ENCODE results near the gene DLGAP4. TPM values are rescaled to one million over a fixed set of nuclear protein-coding genes. Genes with fewer than 3 reads are reported as not detected.

The DLGAP4 gene
- total and polyA plus RNA-seq, 2 of the 8 experiments (the other 6 are each of a cell fraction or from before 2014, with no cell fraction given): 41.2 to 57.2 TPM

DNA sequence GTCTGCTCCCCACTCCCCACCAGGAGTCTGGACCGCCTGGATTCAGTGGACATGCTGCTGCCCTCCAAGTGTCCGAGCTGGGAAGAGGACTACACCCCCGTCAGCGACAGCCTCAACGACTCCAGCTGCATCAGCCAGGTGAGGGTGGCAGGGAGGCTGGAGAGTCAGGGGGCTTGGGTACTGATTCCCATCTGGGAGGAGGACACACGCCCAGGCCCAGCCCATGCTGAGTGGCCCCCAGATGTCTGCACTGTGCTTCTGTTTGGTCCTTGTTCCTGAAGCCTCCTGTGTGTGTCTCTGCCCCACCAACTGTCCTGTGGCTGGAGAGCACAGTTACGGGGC, 133.6 kb downstream of the DLGAP4 start:
- Histone ChIP-seq H3K23ac (ENCODE audit: insufficient read length) (no peak overlapping the region), H3K4ac (replicated peaks; ENCODE audit: insufficient read length, low read depth, low read length) (no peak overlapping the region), H3K4me1 (replicated peaks in 1 of 4; ENCODE audit: control insufficient read depth in 3 of 4, insufficient read depth in 4 of 4, low read length in 3 of 4) (peaks cover 0 to 6% (median 2%) of the 10 kb centered on the region in 4 experiments; a peak in 3 of 7 replicates), H2BK15ac (ENCODE audit: low read length) (no peak overlapping the region), H4K91ac (replicated peaks; ENCODE audit: insufficient read length, low read length) (no peak overlapping the region), H3K27ac (ENCODE audit: low read depth, low read length) (no peak overlapping the region), H3K4me2 (ENCODE audit: insufficient read depth in 1 of 2, low read depth in 2 of 2, low read length in 2 of 2) (no peak overlapping the region), H3K4me3 (ENCODE audit: extremely low read depth in 1 of 4, insufficient read depth in 2 of 4, low read depth in 3 of 4, low read length in 4 of 4) (no peak overlapping the region), H4K8ac (ENCODE audit: extremely low read depth, insufficient read depth, low read length) (no peak overlapping the region; the same call in 1 of the 2 replicates), H4K20me1 (replicated peaks in 1 of 2; ENCODE audit: control insufficient read depth in 1 of 2, insufficient read depth in 2 of 2, low read length in 2 of 2) (peaks cover 0 to 4% of the 10 kb centered on the region in 2 experiments), H3K23me2 (ENCODE audit: low read depth, low read length) (0 out of 2 replicates have a peak, but pooled peaks cover 2% of the 10 kb centered on the region), H3K18ac (ENCODE audit: extremely low read depth, low read length) (no peak overlapping the region), H3K79me1 (ENCODE audit: low read depth, low read length) (no peaks in the 10 kb centered on the region), H3K79me2 (ENCODE audit: control insufficient read depth in 1 of 2, insufficient read depth in 2 of 2, low read length in 2 of 2) (no peaks in the 10 kb centered on the region), H3K27me3 (replicated peaks in 1 of 4; ENCODE audit: control insufficient read depth in 3 of 4, extremely low read depth in 1 of 4, insufficient read depth in 3 of 4, low read length in 3 of 4) (peaks cover 0 to 10% (median 5%) of the 10 kb centered on the region in 4 experiments; a peak in 3 of 7 replicates), H2BK12ac (ENCODE audit: low read depth, low read length) (no peak overlapping the region), H2AFZ (ENCODE audit: low read length) (no peak overlapping the region), H2BK5ac (ENCODE audit: low read depth, low read length) (no peak overlapping the region), H3K9ac (replicated peaks in 1 of 4; ENCODE audit: extremely low read depth in 1 of 4, low read depth in 3 of 4, low read length in 3 of 4) (no peak overlapping the region), H4K5ac (ENCODE audit: insufficient read length, low read depth, low read length) (no peak overlapping the region), H2BK120ac (replicated peaks; ENCODE audit: low read depth, low read length) (no peak overlapping the region), H2AK5ac (ENCODE audit: low read depth, low read length) (no peak overlapping the region), H2BK20ac (ENCODE audit: low read length) (no peak overlapping the region), H3K14ac (ENCODE audit: insufficient read length) (no peak overlapping the region), H3K36me3 (ENCODE audit: control insufficient read depth in 2 of 4, insufficient read depth in 4 of 4, low read length in 3 of 4) (no peaks in the 10 kb centered on the region), H3K9me3 (ENCODE audit: insufficient read depth in 2 of 2, low read depth in 1 of 2, low read length in 1 of 2) (no peaks in the 10 kb centered on the region), H3K56ac (replicated peaks; ENCODE audit: insufficient read length, low read depth, low read length) (no peak overlapping the region)
- FAIRE-seq (no peak), DNase-seq (ENCODE audit: low read depth in 1 of 2, low spot score in 2 of 2) (no peak)
- POLR2A ChIA-PET (ENCODE audit: partially characterized antibody): interaction anchor here (1.8 kb wide), 1 partner anchor 168 kb away, joined by 5 read pairs; no protein-coding TSS in a partner anchor
- TF ChIP-seq SRF (IDR thresholded peaks at IDR 0.05; ENCODE audit: low read depth, low read length) (no peak), EP300 (IDR thresholded peaks at IDR 0.05; ENCODE audit: borderline replicate concordance in 1 of 2, low read depth in 2 of 2, low read length in 2 of 2) (no peak), EGR1 (IDR thresholded peaks at IDR 0.05; ENCODE audit: borderline replicate concordance, low read depth, low read length) (no peak), TAF7 (optimal IDR thresholded peaks at IDR 0.05; ENCODE audit: borderline replicate concordance, low read depth, low read length) (no peak)
- TF ChIP-seq, protein P1, sequence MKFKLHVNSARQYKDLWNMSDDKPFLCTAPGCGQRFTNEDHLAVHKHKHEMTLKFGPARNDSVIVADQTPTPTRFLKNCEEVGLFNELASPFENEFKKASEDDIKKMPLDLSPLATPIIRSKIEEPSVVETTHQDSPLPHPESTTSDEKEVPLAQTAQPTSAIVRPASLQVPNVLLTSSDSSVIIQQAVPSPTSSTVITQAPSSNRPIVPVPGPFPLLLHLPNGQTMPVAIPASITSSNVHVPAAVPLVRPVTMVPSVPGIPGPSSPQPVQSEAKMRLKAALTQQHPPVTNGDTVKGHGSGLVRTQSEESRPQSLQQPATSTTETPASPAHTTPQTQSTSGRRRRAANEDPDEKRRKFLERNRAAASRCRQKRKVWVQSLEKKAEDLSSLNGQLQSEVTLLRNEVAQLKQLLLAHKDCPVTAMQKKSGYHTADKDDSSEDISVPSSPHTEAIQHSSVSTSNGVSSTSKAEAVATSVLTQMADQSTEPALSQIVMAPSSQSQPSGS (IDR thresholded peaks at IDR 0.05; ENCODE audit: low read length): no peak
- CTCF ChIA-PET (ENCODE audit: partially characterized antibody): interaction anchor here (0.6 to 8.7 kb wide), 59 partner anchors 9 to 463 kb away, joined by 3 to 62 read pairs (median 6); partner anchors contain the start of gene AAR2
- 25% methylated on average over 5 of the region's 7 CpGs; no CpG with 5 or more reads in 1 of the 2 experiments for WGBS, 2 experiments (ENCODE audit: extremely low coverage in 1 of 2, insufficient coverage in 1 of 2, insufficient read length in 1 of 2, insufficient replicate concordance in 2 of 2, low coverage in 1 of 2, low lambda C conversion rate in 2 of 2, missing lambda C conversion rate in 1 of 2)

Data from H1 (cell line).